22Rv1 (cell line): Measurements from ENCODE around the gene IFIT2.

Experiments
- CTCF ChIP-seq: fragments of 450-650 bp; IDR thresholded peaks from 2 replicates; pipeline ENCODE4 v1.5.1; 2017; ENCODE audit warnings: mild to moderate bottlenecking
- ZFX ChIP-seq: fragments of 450-650 bp; IDR thresholded peaks from 2 replicates; pipeline ENCODE4 v1.6.1; 2017; ENCODE audit warnings: antibody characterized with exemption, borderline replicate concordance

GRCh38 chr10:89297791-89298190 is 4.1 kb upstream of the IFIT2 start:
- TF ChIP-seq CTCF (no peak), ZFX (no peak)
